Femur (tissue), 1 donor: ENCODE data around the gene SYCP2.

Experiments used
- DNase-seq: peaks from one replicate; pipeline ENCODE4 v3.0.0-alpha.2; 2017

The SYCP2 gene

GRCh38 chr20:59940129-59940955, 6.9 kb upstream of the SYCP2 start, which contains the start of the genes FAM217B and PPP1R3D:
Gene FAM217B (plus strand): TSS chr20:59940389. CDS start chr20:59943944, 3,555 bp downstream.
Gene PPP1R3D (minus strand): TSS chr20:59940305. CDS start chr20:59939931, 374 bp downstream.
- DNase-seq, result peak; percentile 98

GRCh38 chr20:59939879-59940128, 6.4 kb upstream of the SYCP2 start:
- no peak for DNase-seq

GRCh38 chr20:59939052-59939878, 5.8 kb upstream of the SYCP2 start:
- peak; percentile 39 for DNase-seq

- no peak for DNase-seq
Observed at GRCh38 chr20:59938696-59939051, 5.2 kb upstream of the SYCP2 start.

- no peak for DNase-seq
Observed at GRCh38 chr20:59938221-59938620, 4.8 kb upstream of the SYCP2 start.

- DNase-seq, result no peak
Observed at GRCh38 chr20:59937150-59937549, 3.7 kb upstream of the SYCP2 start.

GRCh38 chr20:59936409-59936808, 3.0 kb upstream of the SYCP2 start:
- no peak for DNase-seq

- DNase-seq, result no peak
Observed at GRCh38 chr20:59935457-59936185, 2.2 kb upstream of the SYCP2 start.

- peak; percentile 82 for DNase-seq
Observed at GRCh38 chr20:59933849-59934585, 580 bp upstream of the SYCP2 start.

GRCh38 chr20:59932616-59933295, 681 bp downstream of the SYCP2 start:
- no peak for DNase-seq

GRCh38 chr20:59931511-59932312, 1.7 kb downstream of the SYCP2 start:
- DNase-seq, result no peak

- no peak for DNase-seq
Observed at GRCh38 chr20:59925899-59926298, 7.5 kb downstream of the SYCP2 start.

GRCh38 chr20:59925359-59925758, 8.1 kb downstream of the SYCP2 start:
- no peak for DNase-seq

GRCh38 chr20:59923514-59923913, 9.9 kb downstream of the SYCP2 start:
- no peak for DNase-seq

GRCh38 chr20:59920944-59921343, 12.5 kb downstream of the SYCP2 start:
- DNase-seq, result no peak

- no peak for DNase-seq
Observed at GRCh38 chr20:59912609-59913008, 20.8 kb downstream of the SYCP2 start.

GRCh38 chr20:59911041-59911440, 22.4 kb downstream of the SYCP2 start:
- no peak for DNase-seq

- no peak for DNase-seq
Observed at GRCh38 chr20:59908855-59909254, 24.6 kb downstream of the SYCP2 start.

- DNase-seq, result peak; percentile 19
Observed at GRCh38 chr20:59903621-59904020, 29.8 kb downstream of the SYCP2 start.

- DNase-seq, result no peak
Observed at GRCh38 chr20:59902470-59902869, 31.0 kb downstream of the SYCP2 start.

- DNase-seq, result no peak
Observed at GRCh38 chr20:59895908-59896307, 37.5 kb downstream of the SYCP2 start.
